A549 (cell line): ENCODE results near the gene NRAP. TPM values are rescaled to one million over a fixed set of nuclear protein-coding genes. Genes with fewer than 3 reads are reported as not detected.

Experiments used
- ATAC-seq, 2 experiments: fragments of 200-7000 bp in 1 of 2; fragments of >200 bp in 1 of 2; cut with Nextera tagmentation in 1 of 2; cut with Tn5 transposase in 1 of 2; 3 replicates each; pipeline versions ENCODE4 v1.8.0 to v1.9.1; 2018 to 2020; ENCODE audit warnings: mild to moderate bottlenecking in 1 of 2, moderate library complexity in 1 of 2
- CTCF ChIA-PET: fragments of 300-600 bp; sonication (Branson Sonifier 250); formaldehyde crosslinking; extraction: SDS; loops from one replicate; lab custom pipeline; 2021; ENCODE audit warnings: antibody characterized with exemption, inconsistent platforms; lab: Yijun Ruan, JAX
- POLR2A ChIA-PET: fragments of 350-600 bp; formaldehyde crosslinking; extraction: SDS; loops from one replicate; lab custom pipeline; 2021; ENCODE audit warnings: antibody characterized with exemption, inconsistent platforms; lab: Yijun Ruan, JAX
- DNase-seq, 2 experiments: peaks; one replicate each; pipeline versions ENCODE4 v3.0.0 to v3.0.0-alpha.2; 2011 to 2016; ENCODE audit warnings: low read depth in 1 of 2, low spot score in 1 of 2
- FAIRE-seq: peaks from 2 replicates; lab custom pipeline; 2011; peaks lifted over from hg19 to GRCh38; lab: Jason Lieb, UNC
- H3K27ac ChIP-seq, 2 experiments: fragments of >200 bp; sonication (Bioruptor Twin); formaldehyde crosslinking; 3 replicates each; pipeline ENCODE4 v1.5.1; 2016 to 2017
- H3K4me1 ChIP-seq: fragments of >200 bp; sonication (Bioruptor Twin); formaldehyde crosslinking; 3 replicates; pipeline ENCODE4 v1.6.1; 2016
- H3K4me2 ChIP-seq: fragments of >200 bp; sonication (Bioruptor Twin); formaldehyde crosslinking; 3 replicates; pipeline ENCODE4 v1.6.1; 2016
- H3K4me3 ChIP-seq: fragments of >200 bp; sonication (Bioruptor Twin); formaldehyde crosslinking; 3 replicates; pipeline ENCODE4 v1.5.1; 2016
- H3K9me3 ChIP-seq: fragments of >200 bp; sonication (Bioruptor Twin); formaldehyde crosslinking; 3 replicates; pipeline ENCODE4 v1.6.1; 2016
- ATOH8 ChIP-seq: fragments of 250-450 bp; sonication (Bioruptor Pico); IDR thresholded peaks from 2 replicates; pipeline ENCODE4 v1.5.0; 2020; ENCODE audit warnings: low read depth, mild to moderate bottlenecking, moderate library complexity
- BCL3 ChIP-seq: fragments of >200 bp; sonication (Bioruptor Twin); formaldehyde crosslinking; IDR thresholded peaks from 3 replicates; pipeline ENCODE4 v1.6.1; 2016
- CBX2 ChIP-seq: fragments of 200-600 bp; sonication (generic); IDR thresholded peaks from 2 replicates; pipeline ENCODE4 v1.6.1; 2016; ENCODE audit warnings: low read depth, mild to moderate bottlenecking, borderline replicate concordance
- CBX8 ChIP-seq: fragments of 200-600 bp; sonication (generic); IDR thresholded peaks from 2 replicates; pipeline ENCODE4 v1.6.1; 2016
- CHD2 ChIP-seq: fragments of 150-350 bp; IDR thresholded peaks from 2 replicates; pipeline ENCODE4 v1.6.1; 2014; ENCODE audit warnings: low read length; ENCODE audit not compliant: partially characterized antibody
- CTCF ChIP-seq: fragments of >200 bp; sonication (Bioruptor Twin); formaldehyde crosslinking; IDR thresholded peaks from 3 replicates; pipeline ENCODE4 v1.5.1; 2016
- EHMT2 ChIP-seq: fragments of 200-600 bp; sonication (generic); IDR thresholded peaks from 2 replicates; pipeline ENCODE4 v1.6.1; 2016; ENCODE audit warnings: antibody characterized with exemption, low read depth, mild to moderate bottlenecking, moderate library complexity
- ELK1 ChIP-seq: fragments of 150-350 bp; IDR thresholded peaks from 2 replicates; pipeline ENCODE4 v1.6.1; 2014; ENCODE audit warnings: low read depth, mild to moderate bottlenecking, low read length
- ESRRA ChIP-seq: fragments of 150-350 bp; IDR thresholded peaks from 2 replicates; pipeline ENCODE4 v1.6.1; 2014; ENCODE audit warnings: mild to moderate bottlenecking, low read length, borderline replicate concordance
- FOSL2 ChIP-seq, 2 experiments: fragments of 450-650 bp in 1 of 2; fragments of >200 bp in 1 of 2; sonication (Bioruptor Twin) in 1 of 2; formaldehyde crosslinking; IDR thresholded peaks; 2 replicates each; pipeline versions ENCODE4 v1.5.0 to v1.6.1; 2016 to 2020; ENCODE audit warnings: mild to moderate bottlenecking in 1 of 2, moderate library complexity in 1 of 2
- FOXS1 ChIP-seq: fragments of 250-450 bp; sonication (Bioruptor Pico); IDR thresholded peaks from 2 replicates; pipeline ENCODE4 v1.5.0; 2020; ENCODE audit warnings: mild to moderate bottlenecking, moderate library complexity
- HDAC2 ChIP-seq: fragments of 200-600 bp; sonication (generic); IDR thresholded peaks from 2 replicates; pipeline ENCODE4 v1.6.1; 2016
- HOXB13 ChIP-seq: fragments of 250-450 bp; sonication (Bioruptor Pico); IDR thresholded peaks from 2 replicates; pipeline ENCODE4 v1.5.0; 2020; ENCODE audit warnings: low read depth, mild to moderate bottlenecking, moderate library complexity
- MAFK ChIP-seq: fragments of 450-650 bp; IDR thresholded peaks from 2 replicates; pipeline ENCODE4 v1.6.1; 2014; ENCODE audit not compliant: partially characterized antibody
- MAX ChIP-seq: IDR thresholded peaks from 2 replicates; pipeline ENCODE4 v1.6.1; 2012
- MAZ ChIP-seq: fragments of 150-350 bp; IDR thresholded peaks from 2 replicates; pipeline ENCODE4 v1.6.1; 2014; ENCODE audit warnings: antibody characterized with exemption, low read depth, low read length, borderline replicate concordance
- PBX3 ChIP-seq: IDR thresholded peaks from 2 replicates; pipeline ENCODE4 v1.6.1; 2012
- RARB ChIP-seq: fragments of 250-450 bp; sonication (Bioruptor Pico); IDR thresholded peaks from 2 replicates; pipeline ENCODE4 v1.8.0; 2021; ENCODE audit warnings: mild to moderate bottlenecking, moderate library complexity
- REST ChIP-seq: fragments of 200-600 bp; sonication (generic); IDR thresholded peaks from 2 replicates; pipeline ENCODE4 v1.6.1; 2016; ENCODE audit warnings: antibody characterized with exemption, mild to moderate bottlenecking, moderate library complexity
- RNF2 ChIP-seq: fragments of 200-600 bp; sonication (generic); IDR thresholded peaks from 2 replicates; pipeline ENCODE4 v1.6.1; 2016; ENCODE audit warnings: low read depth, mild to moderate bottlenecking, antibody characterized with exemption, moderate library complexity, borderline replicate concordance
- TFCP2L1 ChIP-seq: fragments of 250-450 bp; sonication (Bioruptor Pico); IDR thresholded peaks from 2 replicates; pipeline ENCODE4 v1.5.0; 2021; ENCODE audit warnings: mild to moderate bottlenecking
- ZFP36 ChIP-seq: fragments of 450-650 bp; IDR thresholded peaks from 2 replicates; pipeline ENCODE4 v1.6.1; 2014; ENCODE audit warnings: borderline replicate concordance; ENCODE audit not compliant: partially characterized antibody
- ZNF302 ChIP-seq: fragments of 250-450 bp; sonication (Bioruptor Pico); IDR thresholded peaks from 2 replicates; pipeline ENCODE4 v1.9.0; 2021; ENCODE audit warnings: inconsistent platforms, mild to moderate bottlenecking, moderate library complexity
- ZSCAN20 ChIP-seq: fragments of 250-450 bp; sonication (Bioruptor Pico); IDR thresholded peaks from 2 replicates; pipeline ENCODE4 v1.8.0; 2022; ENCODE audit warnings: mild to moderate bottlenecking, moderate library complexity
- WGBS: methylation state at CpG from one replicate; pipeline ENCODE4 v1.1.6; 2017; ENCODE audit errors: missing lambda C conversion rate; 5-methylcytosine and 5-hydroxymethylcytosine counted together
- polyA plus RNA-seq, 4 experiments: library from polyadenylated mRNA; depleted of rRNA in 3 of 4; stranded (reverse); fragments of >200 nt; fragmentation: RNase III in 1 of 4; extraction: RNeasy Plus Mini Kit Qiagen cat#74134 plus additional on column Dnase treatment in 1 of 4; gene quantifications; 2 replicates in 3 of 4; 3 replicates in 1 of 4; pipeline ENCODE4 v1.2.3, GENCODE V29; 2011 to 2017

The NRAP gene
- polyA plus RNA-seq, 2 of the 4 experiments (the other 2 are of a cell fraction): not detected

- ChIA-PET CTCF (interaction anchor here (3.1 kb wide), 1 partner anchor 11 kb away, joined by 25 read pairs; no protein-coding TSS in a partner anchor), POLR2A (no interaction called here)
- TF ChIP-seq PBX3 (no peak), FOSL2 (IDR thresholded peaks at IDR 0.05) (no peak), FOSL2 (CRISPR knock-in tag; IDR thresholded peaks at IDR 0.05) (no peak), ZSCAN20 (CRISPR knock-in tag) (no peak), BCL3 (no peak), REST (no peak), EHMT2 (no peak), MAX (no peak), ZFP36 (no peak), CBX8 (no peak), CHD2 (no peak), RARB (CRISPR knock-in tag) (no peak), HDAC2 (no peak), FOXS1 (CRISPR knock-in tag) (no peak), ELK1 (no peak), ESRRA (no peak), HOXB13 (no peak), MAFK (no peak), RNF2 (no peak)
- no peaks in the 10 kb centered on the region for H3K9me3 ChIP-seq
- WGBS: 10% methylated on average over 3 of the region's 3 CpGs
- no peak within 1 kb of the TSS for H3K4me3 ChIP-seq
- peaks cover 22% of the 10 kb centered on the region for H3K4me1 ChIP-seq
- DNase-seq (peak in 1 of 2 experiments; percentile 24), ATAC-seq (peak; percentile 32 to 39; a peak in 1 of 6 replicates), FAIRE-seq (no peak)
- H3K4me2 ChIP-seq: peak within 1 kb of the TSS; percentile 52
- H3K27ac ChIP-seq: peak within 1 kb of the TSS in 1 of 2 experiments; percentile 26; a peak in 2 of 6 replicates
Observed at GRCh38 chr10:113552701-113553100, 111.1 kb downstream of the NRAP start, which contains the start of gene HABP2. HABP2 (plus strand) TSS chr10:113553053; CDS start chr10:113553122, 69 bp downstream.

- no peak overlapping the region for H3K27ac ChIP-seq
- no peak for TF ChIP-seq HDAC2
- TF ChIP-seq CTCF: no peak
- TF ChIP-seq CBX2: no peak
- TF ChIP-seq ESRRA: no peak
- no peak for TF ChIP-seq ATOH8
- TF ChIP-seq TFCP2L1 (CRISPR knock-in tag): no peak
- no peak for TF ChIP-seq MAZ
- no peak for TF ChIP-seq ZNF302 (CRISPR knock-in tag)
- POLR2A ChIA-PET: no interaction called here
- H3K4me3 ChIP-seq: no peak overlapping the region
- DNase-seq (no peak), FAIRE-seq (no peak), ATAC-seq (no peak)
- 69% methylated on average over 3 of the region's 3 CpGs for WGBS
- H3K4me1 ChIP-seq: peaks cover 22% of the 10 kb centered on the region
- H3K4me2 ChIP-seq: no peak overlapping the region
- CTCF ChIA-PET: no interaction called here
- no peaks in the 10 kb centered on the region for H3K9me3 ChIP-seq
Observed at GRCh38 chr10:113552014-113552413, 111.8 kb downstream of the NRAP start.
